Transverse colon (tissue), 4 donors: ENCODE measurements around the gene GNAO1.

Experiments used
- CTCF ChIP-seq, 5 experiments: fragments of 200-600 bp in 3 of 5; fragments of 450-650 bp in 2 of 5; sonication (generic) in 3 of 5; IDR thresholded peaks; 1 replicate in 2 of 5; 2 replicates in 3 of 5; pipeline ENCODE4 v1.5.1; 2016 to 2017; ENCODE audit warnings: antibody characterized with exemption in 5 of 5, inconsistent platforms in 3 of 5, mild to moderate bottlenecking in 2 of 5, moderate library complexity in 1 of 5
- EP300 ChIP-seq: sonication (generic); formaldehyde crosslinking; IDR thresholded peaks from one replicate; pipeline ENCODE4 v1.6.1; 2017; ENCODE audit warnings: antibody characterized with exemption, low read depth
- POLR2A ChIP-seq: fragments of 450-650 bp; IDR thresholded peaks from one replicate; pipeline ENCODE4 v1.6.1; 2016; ENCODE audit warnings: antibody characterized with exemption, mild to moderate bottlenecking, moderate library complexity
- POLR2AphosphoS5 ChIP-seq, 3 donors: sonication (generic); formaldehyde crosslinking; IDR thresholded peaks; one replicate each; pipeline ENCODE4 v1.6.1; 2016; ENCODE audit warnings: antibody characterized with exemption in 3 of 3

- TF ChIP-seq CTCF (IDR thresholded peaks at IDR 0.05) (no peak), POLR2A (no peak), EP300 (no peak), POLR2AphosphoS5 (IDR thresholded peaks at IDR 0.05) (no peak)
Measured at GRCh38 chr16:56289862-56290261, 98.6 kb downstream of the GNAO1 start.
